ENCODE results near the gene NLK. TPM values are rescaled to one million over a fixed set of nuclear protein-coding genes. Genes with fewer than 3 reads are reported as not detected.

Gene NLK
- total RNA-seq, 1 experiment from 2014 or later, result 28.0 TPM

DNA sequence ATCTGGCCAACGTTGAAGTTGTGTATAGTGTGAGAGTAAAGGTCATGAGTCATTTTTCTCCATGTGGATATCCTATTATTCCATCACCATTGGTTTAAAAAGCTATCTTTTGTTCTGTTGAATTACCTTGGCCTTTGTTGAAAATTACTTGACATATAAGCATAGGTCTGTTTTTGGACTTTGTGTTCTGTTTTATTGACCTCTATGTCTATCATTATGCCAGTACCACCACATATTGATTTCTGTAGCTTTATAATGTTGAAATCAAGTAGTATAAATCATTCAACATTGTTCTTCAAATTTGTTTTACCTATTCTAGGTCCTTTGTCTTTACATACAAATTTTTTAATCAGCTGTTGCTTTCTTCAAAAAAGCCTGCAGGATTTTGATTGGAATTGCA is 58.5 kb downstream of the NLK start:
- no TSS peak for BruUV-seq (replicated peaks)
- H3K4me1 ChIP-seq (ENCODE audit: control insufficient read depth, insufficient read depth, low read length), result 0 out of 2 replicates have a peak, but pooled peaks cover 3% of the 10 kb centered on the region
- H3K27me3 ChIP-seq (ENCODE audit: control insufficient read depth, insufficient read depth, low read length), result no peaks in the 10 kb centered on the region
- DNase-seq (ENCODE audit: low read depth, low spot score) (no peak), ATAC-seq (no peak)
- intact Hi-C loops (cut with micrococcal nuclease; ENCODE audit: unreplicated experiment) (no loop called here), in situ Hi-C loops (cut with HindIII; ENCODE audit: low pct_unique_long_range_greater_than_20kb, low sequenced_read_pairs) (no loop called here)
- H3K36me3 ChIP-seq (ENCODE audit: control insufficient read depth, insufficient read depth, low read length), result no peaks in the 10 kb centered on the region
- CTCF ChIA-PET, result no interaction called here
- TF ChIP-seq POLR2AphosphoS5 (IDR thresholded peaks at IDR 0.05; ENCODE audit: low read depth, low read length) (no peak), TCF7L2 (IDR thresholded peaks at IDR 0.05; ENCODE audit: low read depth, low read length) (no peak), SIN3A (IDR thresholded peaks at IDR 0.05; ENCODE audit: borderline replicate concordance, insufficient read depth, low read depth, low read length) (no peak)
- TF ChIP-seq, protein P1, sequence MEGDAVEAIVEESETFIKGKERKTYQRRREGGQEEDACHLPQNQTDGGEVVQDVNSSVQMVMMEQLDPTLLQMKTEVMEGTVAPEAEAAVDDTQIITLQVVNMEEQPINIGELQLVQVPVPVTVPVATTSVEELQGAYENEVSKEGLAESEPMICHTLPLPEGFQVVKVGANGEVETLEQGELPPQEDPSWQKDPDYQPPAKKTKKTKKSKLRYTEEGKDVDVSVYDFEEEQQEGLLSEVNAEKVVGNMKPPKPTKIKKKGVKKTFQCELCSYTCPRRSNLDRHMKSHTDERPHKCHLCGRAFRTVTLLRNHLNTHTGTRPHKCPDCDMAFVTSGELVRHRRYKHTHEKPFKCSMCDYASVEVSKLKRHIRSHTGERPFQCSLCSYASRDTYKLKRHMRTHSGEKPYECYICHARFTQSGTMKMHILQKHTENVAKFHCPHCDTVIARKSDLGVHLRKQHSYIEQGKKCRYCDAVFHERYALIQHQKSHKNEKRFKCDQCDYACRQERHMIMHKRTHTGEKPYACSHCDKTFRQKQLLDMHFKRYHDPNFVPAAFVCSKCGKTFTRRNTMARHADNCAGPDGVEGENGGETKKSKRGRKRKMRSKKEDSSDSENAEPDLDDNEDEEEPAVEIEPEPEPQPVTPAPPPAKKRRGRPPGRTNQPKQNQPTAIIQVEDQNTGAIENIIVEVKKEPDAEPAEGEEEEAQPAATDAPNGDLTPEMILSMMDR (IDR thresholded peaks at IDR 0.05), result no peak
- TF ChIP-seq, protein P2, sequence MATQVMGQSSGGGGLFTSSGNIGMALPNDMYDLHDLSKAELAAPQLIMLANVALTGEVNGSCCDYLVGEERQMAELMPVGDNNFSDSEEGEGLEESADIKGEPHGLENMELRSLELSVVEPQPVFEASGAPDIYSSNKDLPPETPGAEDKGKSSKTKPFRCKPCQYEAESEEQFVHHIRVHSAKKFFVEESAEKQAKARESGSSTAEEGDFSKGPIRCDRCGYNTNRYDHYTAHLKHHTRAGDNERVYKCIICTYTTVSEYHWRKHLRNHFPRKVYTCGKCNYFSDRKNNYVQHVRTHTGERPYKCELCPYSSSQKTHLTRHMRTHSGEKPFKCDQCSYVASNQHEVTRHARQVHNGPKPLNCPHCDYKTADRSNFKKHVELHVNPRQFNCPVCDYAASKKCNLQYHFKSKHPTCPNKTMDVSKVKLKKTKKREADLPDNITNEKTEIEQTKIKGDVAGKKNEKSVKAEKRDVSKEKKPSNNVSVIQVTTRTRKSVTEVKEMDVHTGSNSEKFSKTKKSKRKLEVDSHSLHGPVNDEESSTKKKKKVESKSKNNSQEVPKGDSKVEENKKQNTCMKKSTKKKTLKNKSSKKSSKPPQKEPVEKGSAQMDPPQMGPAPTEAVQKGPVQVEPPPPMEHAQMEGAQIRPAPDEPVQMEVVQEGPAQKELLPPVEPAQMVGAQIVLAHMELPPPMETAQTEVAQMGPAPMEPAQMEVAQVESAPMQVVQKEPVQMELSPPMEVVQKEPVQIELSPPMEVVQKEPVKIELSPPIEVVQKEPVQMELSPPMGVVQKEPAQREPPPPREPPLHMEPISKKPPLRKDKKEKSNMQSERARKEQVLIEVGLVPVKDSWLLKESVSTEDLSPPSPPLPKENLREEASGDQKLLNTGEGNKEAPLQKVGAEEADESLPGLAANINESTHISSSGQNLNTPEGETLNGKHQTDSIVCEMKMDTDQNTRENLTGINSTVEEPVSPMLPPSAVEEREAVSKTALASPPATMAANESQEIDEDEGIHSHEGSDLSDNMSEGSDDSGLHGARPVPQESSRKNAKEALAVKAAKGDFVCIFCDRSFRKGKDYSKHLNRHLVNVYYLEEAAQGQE (IDR thresholded peaks at IDR 0.05; ENCODE audit: insufficient read depth in 1 of 2, low read depth in 2 of 2, low read length in 1 of 2), result no peak
- H3K27ac ChIP-seq (ENCODE audit: low read length), result no peak overlapping the region
- no peak overlapping the region for H3K4me3 ChIP-seq (ENCODE audit: low read depth in 2 of 2, low read length in 2 of 2)
- no peaks in the 10 kb centered on the region for H3K9me3 ChIP-seq (ENCODE audit: control insufficient read depth, insufficient read depth, low read depth, low read length)
- POLR2A ChIA-PET, result no interaction called here

DNA sequence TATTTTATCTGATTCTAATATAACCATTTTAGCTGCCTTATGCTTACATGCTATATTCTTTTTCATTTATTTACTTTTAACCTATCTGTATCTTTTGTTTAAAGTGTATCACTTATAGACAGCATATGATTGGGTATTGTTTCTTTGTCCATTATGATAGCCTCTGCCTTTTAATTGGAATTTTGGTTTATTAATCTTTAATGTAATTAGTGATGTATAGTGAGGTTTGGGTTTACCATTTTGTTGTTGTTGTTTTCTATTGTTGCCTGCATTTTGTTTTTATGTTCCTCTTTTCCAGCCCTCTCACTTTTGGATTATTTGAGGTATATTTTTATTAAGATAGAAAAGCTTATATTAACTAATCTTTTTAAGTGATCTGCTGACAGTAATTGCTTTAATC is 59.4 kb downstream of the NLK start:
- H3K27me3 ChIP-seq (ENCODE audit: control insufficient read depth, insufficient read depth, low read length), result no peaks in the 10 kb centered on the region
- intact Hi-C loops (cut with micrococcal nuclease; ENCODE audit: unreplicated experiment), result no loop called here
- no peak overlapping the region for H3K4me3 ChIP-seq (ENCODE audit: low read depth in 2 of 2, low read length in 2 of 2)
- no peak for ATAC-seq
- H3K4me1 ChIP-seq (ENCODE audit: control insufficient read depth, insufficient read depth, low read length), result 0 out of 2 replicates have a peak, but pooled peaks cover 3% of the 10 kb centered on the region
- TF ChIP-seq SIN3A (IDR thresholded peaks at IDR 0.05; ENCODE audit: borderline replicate concordance, insufficient read depth, low read depth, low read length) (no peak), POLR2AphosphoS5 (IDR thresholded peaks at IDR 0.05; ENCODE audit: low read depth, low read length) (no peak)
- H3K9me3 ChIP-seq (ENCODE audit: control insufficient read depth, insufficient read depth, low read depth, low read length), result no peaks in the 10 kb centered on the region
- in situ Hi-C loops (cut with HindIII; ENCODE audit: low pct_unique_long_range_greater_than_20kb, low sequenced_read_pairs), result no loop called here
- H3K36me3 ChIP-seq (ENCODE audit: control insufficient read depth, insufficient read depth, low read length), result no peaks in the 10 kb centered on the region
- POLR2A ChIA-PET, result interaction anchor here (0.6 kb wide), 1 partner anchor 20 kb away, joined by 4 read pairs; no protein-coding TSS in a partner anchor
- BruUV-seq (replicated peaks), result no TSS peak
- DNase-seq (ENCODE audit: low read depth, low spot score), result no peak
- H3K27ac ChIP-seq (ENCODE audit: low read length), result no peak overlapping the region
- CTCF ChIA-PET, result no interaction called here

DNA sequence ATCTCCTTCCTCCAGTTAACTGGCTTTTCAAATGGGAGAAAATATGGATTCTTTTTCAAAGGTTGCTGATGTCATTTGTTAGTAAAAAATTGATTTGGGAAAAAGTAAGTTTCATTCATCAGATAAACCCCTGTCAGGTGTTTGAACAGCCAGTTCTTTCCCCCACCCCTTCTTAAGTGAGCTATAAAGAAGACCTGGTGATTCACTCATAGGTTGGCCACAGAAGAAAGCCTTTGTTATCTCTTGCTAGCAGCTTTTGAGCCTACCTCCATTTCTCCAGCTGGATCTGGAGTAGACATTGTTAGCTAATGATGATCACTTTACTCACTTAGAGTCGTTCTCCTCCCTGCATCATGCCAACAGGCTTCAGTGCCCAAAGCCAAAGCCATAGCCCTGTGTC is 63.0 kb downstream of the NLK start:
- Histone ChIP-seq H3K36me3 (ENCODE audit: control insufficient read depth, insufficient read depth, low read length) (no peaks in the 10 kb centered on the region), H3K4me1 (ENCODE audit: control insufficient read depth, insufficient read depth, low read length) (no peaks in the 10 kb centered on the region), H3K9me3 (ENCODE audit: control insufficient read depth, insufficient read depth, low read depth, low read length) (no peaks in the 10 kb centered on the region), H3K4me3 (ENCODE audit: low read depth in 2 of 2, low read length in 2 of 2) (no peak overlapping the region), H3K27me3 (ENCODE audit: control insufficient read depth, insufficient read depth, low read length) (no peaks in the 10 kb centered on the region), H3K27ac (ENCODE audit: low read length) (no peak overlapping the region)
- ChIA-PET POLR2A (no interaction called here), CTCF (no interaction called here)
- no peak for DNase-seq (ENCODE audit: low read depth, low spot score)
- in situ Hi-C loops (cut with HindIII; ENCODE audit: low pct_unique_long_range_greater_than_20kb, low sequenced_read_pairs), result no loop called here
- TF ChIP-seq, protein P1 (IDR thresholded peaks at IDR 0.05), result no peak
- TF ChIP-seq, protein P2 (IDR thresholded peaks at IDR 0.05; ENCODE audit: insufficient read depth in 1 of 2, low read depth in 2 of 2, low read length in 1 of 2), result no peak
- TF ChIP-seq POLR2AphosphoS5 (IDR thresholded peaks at IDR 0.05; ENCODE audit: low read depth, low read length) (no peak), TCF7L2 (IDR thresholded peaks at IDR 0.05; ENCODE audit: low read depth, low read length) (no peak), SIN3A (IDR thresholded peaks at IDR 0.05; ENCODE audit: borderline replicate concordance, insufficient read depth, low read depth, low read length) (no peak)
- no peak for ATAC-seq
- no TSS peak for BruUV-seq (replicated peaks)
- intact Hi-C loops (cut with micrococcal nuclease; ENCODE audit: unreplicated experiment), result no loop called here
